KG1 (cell line): Measurements from ENCODE around the gene ETFRF1.

Source experiments
- DNase-seq: peaks from one replicate; lab custom pipeline; 2025; lab: John Stamatoyannopoulos, UW

The ETFRF1 gene, protein sequence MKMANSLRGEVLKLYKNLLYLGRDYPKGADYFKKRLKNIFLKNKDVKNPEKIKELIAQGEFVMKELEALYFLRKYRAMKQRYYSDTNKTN

DNA sequence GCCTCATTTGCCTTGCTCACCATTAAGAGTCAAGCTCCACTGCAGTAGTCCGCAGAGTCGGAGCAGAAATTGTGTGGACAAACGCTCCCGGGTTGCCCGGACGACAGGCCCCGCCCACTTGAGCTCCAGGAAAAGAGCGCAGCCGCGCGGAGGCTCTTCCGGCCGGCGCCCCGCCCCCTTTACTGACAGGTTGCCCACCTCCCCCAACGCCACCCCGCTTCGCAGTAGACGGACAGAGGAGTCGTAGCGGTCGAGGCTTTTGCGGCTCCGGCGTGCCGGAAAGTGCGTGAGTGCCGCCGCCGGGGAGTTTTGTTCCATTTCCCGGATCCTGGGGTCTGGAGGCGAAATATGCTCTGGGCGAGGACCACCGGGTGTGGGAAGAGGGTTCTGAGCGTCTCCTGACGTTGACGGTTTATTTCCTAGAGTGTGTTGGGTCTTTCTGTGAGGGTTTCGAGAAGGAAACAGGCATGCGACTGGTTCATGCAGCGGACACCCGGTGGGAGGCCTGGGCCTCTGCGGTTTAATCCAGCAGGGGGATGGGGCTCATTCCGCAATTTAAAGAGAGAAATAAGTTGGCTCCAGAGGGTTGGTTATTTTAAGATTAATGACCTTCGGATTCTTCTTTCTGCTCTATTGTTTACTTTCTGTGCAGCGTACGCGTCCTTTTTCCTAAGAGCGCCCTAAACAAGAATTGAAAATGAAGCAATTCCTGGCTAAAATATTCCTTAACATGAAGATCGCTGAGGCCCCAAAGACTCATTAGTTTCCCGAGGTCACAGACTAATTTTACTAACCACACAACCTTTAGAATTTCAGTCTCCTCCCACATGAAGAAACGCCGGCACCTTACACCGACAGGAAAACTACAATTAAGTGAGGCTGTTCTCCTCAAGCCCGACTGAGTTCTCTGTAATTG lies at the start of gene ETFRF1, which contains the start of gene DNAI7:
Gene ETFRF1, plus strand, starts transcription at position 182 of the 916 bp plus-strand sequence. CDS start 8,720 bp downstream, outside the sequence.
Gene DNAI7, minus strand, starts transcription at position 105 of the 916 bp plus-strand sequence. Its CDS starts 82 bp downstream, at position 23.
- DNase-seq = peak; percentile 99

DNA sequence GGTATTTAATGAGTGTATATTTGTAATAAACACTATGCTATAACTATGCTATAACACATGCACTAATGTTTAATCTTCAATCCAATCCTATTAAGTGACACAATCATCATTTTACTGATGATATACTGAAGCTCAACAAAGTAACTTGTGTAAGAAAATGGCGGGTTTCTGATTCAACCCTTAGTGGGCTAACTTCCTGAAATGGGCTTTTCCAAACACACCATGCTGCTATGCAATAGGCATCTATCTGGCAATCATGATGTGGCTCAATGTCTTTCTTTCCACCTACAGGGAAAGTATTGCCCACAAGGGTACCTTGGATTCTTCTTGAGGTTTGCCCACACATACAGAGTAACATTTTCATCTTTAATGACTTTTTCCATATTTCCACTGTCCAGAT lies 48.4 kb upstream of the ETFRF1 start:
- no peak for DNase-seq

DNA sequence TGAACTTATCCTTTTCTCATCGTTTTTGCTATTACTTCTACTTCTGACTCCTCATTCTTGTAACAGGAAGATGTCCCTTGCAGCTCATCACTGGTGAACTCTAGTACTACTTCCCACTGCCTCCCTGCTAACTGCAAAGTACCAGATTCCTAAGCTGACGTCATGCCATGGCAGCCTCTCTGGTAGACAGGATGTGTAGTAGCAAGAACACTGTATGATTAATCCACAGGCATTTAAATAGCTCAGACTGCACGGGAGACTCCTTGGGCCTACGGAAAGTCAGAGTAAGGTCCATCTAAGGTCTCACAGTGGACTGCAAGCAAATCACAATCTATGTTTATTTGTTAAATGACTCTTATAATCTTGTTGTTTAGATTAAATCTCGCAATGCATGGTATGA lies 43.6 kb upstream of the ETFRF1 start:
- no peak for DNase-seq

DNA sequence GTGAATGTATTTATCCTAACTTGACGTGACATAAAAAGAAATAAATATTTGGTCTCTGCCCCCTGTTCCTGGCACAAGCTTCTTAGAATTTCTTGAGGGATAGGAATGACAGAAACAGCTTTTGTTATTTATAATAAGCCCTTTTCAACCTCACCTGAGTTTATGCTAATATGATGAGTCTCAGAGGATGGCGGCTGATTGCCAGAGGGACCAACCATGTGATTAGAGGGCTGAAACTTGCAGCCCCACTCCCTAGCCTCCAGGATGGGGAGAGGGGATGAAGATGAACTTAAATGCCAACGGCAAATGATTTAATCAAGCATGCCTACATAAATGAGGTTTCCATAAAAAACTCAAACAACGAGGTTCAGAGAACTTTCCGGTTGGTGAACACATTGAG lies 43.0 kb upstream of the ETFRF1 start:
- no peak for DNase-seq

DNA sequence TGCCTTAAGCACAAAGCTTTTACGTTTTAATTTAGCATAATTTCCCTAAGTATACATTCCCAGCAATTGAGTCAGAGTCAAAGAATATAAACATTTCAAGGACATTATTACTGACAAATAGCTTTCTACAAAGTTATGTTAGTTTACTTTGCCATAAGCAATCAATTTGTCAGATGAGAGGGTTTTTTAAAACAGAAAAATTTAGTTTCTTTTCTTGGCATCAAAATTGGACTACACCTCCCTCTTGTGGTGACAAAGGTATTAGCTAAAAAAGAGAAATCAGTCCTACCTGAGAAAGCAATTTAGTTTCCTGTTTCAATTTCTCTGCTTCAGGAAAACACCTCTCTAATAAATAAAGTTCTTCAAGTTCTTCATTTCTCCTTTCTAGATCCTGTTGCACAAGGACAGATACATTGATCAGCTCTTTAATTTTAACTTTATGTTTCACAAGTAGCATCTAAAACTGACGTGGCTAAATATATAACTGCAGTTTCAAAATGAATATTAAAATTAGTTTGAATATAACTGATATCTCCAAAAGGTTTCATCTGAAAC lies 39.9 kb upstream of the ETFRF1 start:
- DNase-seq = peak; percentile 10

DNA sequence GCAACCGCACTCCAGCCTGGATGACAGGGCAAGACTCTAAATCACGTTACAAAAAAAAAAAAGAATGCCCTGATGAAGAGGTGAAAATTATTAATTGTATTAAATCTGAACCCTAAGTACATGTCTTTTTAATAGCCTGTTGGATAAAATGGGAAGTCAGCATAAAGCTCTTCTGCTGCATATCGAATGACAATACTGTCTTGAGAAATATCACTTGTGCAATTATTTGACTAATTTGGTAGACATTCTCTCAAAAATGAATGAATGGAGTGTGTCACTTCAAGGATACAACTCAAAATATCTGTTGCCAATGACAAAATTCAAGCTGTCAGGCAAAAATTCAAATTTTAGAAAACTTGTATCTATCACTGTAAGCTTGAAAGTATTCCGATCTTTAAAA lies 39.0 kb upstream of the ETFRF1 start:
- DNase-seq = no peak

DNA sequence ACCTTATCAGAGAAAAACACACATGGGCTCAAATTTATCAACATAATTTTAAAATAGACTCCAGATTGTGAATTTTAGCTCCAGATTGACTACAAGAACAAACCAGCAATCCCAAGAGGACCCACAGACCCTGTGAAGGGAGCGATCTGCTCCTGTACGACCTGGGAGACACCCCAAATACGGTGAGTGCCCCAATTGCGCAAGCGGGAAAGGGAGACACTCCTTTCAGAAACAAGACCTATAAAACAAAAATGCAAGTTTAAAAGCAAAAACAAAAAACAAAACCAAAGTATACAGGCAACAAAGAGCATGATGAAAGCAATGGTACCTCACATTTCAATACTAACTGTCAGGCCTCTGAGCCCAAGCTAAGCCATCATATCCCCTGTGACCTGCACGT lies 32.2 kb upstream of the ETFRF1 start:
- no peak for DNase-seq

DNA sequence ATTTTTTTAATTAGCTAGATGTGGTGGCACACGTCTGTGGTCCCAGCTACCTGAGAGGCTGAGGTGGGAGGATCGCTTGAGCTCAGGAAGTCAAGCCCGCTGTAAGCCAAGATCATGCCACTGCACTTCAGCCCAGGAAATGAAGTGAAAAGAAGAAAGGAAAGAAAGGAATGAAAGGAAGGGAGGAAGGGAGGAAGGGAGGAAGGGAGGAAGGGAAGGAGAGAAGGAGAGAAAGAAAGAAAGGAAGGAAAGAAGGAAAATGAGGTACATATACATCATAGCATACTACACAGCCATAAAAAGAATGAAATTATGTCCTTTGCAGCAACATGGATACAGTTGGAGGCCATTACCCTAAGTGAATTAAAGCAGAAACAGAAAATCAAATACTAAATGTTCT lies 12.3 kb upstream of the ETFRF1 start:
- DNase-seq = no peak

DNA sequence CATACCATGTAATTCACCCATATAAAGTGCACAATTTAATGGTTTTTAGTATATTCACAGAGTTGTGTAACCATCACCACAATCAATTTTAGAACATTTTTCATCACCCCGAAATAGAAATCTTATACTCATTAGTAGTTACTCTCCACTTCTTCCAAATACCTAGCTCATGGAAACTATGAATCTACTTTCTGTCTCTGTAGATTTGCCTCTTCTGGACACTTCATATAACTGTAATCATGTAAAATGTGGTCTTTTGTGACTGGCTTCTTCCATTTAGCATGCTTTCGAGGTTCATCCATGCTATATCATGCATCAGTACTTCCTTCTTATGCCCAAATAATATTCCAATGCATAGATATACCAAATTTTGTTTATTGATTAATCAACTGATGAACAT lies 10.9 kb upstream of the ETFRF1 start:
- DNase-seq = no peak

DNA sequence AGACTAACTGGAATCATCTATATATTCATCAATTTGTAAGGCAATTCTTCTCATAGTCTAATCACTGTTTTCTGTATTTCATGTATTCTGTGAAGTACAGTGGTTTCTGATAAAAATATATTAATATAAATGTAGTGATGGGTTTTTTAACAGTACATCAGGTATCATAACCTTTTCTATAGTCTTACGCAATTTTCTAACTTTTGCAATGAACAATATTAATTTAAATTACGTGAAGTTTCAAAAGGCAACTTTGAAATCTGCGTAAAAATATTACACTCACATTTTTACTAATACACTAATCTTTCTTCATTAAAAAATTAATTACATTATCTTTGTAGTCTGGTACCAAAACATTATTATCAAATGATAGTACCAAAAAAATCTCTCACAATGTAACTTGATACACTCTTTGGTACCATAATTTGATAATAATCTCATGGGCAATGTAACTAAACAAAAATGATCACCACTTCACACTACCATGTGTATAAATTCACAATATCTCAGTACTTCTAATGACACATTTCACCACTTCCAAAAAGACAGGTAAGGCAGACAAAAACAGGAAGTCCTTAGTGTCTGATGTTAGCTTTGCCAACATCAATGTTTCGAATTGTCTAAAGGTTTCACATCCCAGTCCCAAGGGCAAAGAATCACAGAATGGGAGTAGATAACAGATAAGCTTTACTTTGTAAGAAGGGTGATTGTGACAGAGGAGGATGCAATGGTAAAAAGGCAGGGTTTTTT lies 8.8 kb upstream of the ETFRF1 start:
- no peak for DNase-seq

DNA sequence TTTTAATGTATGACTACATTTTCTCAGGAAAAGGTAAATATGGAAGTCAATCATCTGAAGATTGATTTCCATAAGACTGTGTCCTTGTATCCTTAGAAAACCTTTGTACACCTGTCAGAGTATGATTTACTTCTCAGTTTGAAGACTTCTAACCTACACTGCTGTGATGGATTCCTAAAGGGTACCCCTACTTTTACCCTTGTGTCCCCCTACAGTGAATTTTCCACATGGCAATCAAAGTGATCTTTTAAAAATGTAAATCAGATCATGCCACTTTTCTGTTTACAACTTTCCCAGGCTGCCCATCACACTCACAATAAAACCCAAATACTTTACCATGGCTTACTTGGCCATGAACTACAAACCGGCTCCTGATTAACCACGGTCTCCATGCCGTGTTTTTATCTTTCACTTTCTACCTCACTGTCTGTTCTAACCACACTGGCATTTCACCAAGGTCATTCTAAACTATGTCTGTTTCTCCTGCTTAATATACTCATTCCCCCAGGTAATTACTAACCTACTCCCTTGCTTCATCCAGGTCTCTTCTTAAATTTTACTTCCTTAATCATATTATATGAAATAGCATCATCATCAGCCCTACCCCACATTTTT lies 8.1 kb upstream of the ETFRF1 start:
- no peak for DNase-seq

DNA sequence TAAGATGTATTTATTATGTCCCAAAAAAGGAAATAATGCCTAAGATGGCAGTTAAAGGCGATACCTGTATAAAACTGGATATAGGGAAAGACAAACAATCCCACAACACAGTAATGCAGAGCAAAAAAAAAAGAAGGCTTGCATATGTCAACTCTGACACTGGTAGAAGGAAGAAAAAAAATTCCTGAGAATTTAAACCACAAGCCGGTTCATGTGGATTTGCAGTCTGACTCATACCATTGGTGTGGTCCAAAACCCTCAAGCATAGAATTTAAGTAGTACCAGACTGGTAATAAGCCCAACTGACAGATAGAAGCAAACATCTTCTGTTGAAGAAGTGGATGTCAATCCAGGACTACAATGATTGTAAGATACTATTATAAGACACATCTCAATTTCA lies 7.3 kb upstream of the ETFRF1 start:
- no peak for DNase-seq

DNA sequence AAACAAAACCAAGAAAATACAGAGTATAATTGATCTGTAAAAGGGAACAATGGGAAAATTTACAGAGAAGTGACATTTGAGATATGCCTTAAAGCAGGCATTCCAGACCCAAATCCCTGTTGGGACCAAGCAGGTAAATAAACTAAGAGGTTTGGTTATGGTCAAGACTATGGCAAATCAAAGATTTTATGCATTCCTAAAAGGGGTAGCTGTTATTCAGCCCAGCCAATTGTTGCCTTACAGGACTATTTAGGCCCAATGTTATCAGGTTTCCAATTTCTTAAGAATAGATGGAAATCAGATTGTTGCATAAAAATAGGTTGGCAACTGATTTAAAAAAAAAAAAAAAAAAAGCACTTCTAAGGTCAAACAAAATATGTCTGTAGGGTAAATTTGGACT lies 5.4 kb upstream of the ETFRF1 start:
- DNase-seq = no peak

DNA sequence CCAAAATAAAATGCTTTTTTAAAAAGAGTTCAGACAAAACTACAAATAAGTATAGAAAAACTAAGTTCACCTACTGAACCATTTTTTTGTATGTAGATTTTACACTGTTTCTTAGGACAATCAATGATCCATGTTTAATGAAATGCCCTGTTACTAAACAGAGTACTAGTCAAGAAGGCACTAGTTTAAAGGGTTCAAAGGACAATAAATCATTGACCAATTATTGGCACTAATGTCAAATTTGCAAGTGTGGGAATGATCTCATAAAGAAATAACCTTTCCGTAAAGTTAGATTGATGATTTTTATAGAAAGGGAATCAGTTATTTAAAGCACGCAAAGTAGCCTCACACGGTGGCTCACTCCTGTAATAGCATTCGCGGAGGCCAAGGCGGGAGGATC lies 4.2 kb upstream of the ETFRF1 start:
- DNase-seq = no peak

DNA sequence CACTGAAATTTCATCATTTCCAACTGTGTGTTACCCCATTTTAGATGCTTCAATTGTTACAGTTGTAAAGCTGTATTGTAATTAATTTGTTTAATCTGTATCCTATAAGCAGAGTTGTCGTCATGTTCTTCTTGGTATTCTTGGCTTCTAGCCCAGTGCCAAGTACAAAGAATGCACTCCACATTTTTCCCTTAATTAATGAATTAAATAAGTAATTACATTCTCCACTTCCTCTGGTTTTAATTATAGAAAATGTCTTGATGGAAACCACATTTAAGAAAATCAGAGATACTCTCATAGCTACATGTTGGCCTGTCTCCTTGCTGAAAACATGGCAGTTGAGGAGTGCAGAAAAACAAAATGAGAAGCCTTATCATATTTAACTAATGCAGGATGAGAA lies 823 bp upstream of the ETFRF1 start:
- DNase-seq = no peak

DNA sequence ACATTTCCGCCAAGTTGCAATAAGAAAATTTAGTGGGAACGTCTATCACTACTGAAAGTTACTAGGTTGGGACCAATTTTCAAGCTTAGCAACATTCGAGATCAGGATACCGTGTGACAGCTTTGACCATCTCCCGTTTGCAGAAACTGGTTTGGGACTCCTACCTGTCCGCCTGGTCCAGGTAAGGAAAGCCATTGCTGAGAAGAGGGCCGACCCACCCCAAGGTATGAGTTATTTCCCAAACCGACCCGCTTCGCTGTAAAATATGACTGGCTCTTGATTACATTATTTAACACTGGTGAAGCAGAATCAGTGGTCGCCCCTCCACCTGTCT lies 348 bp upstream of the ETFRF1 start:
- no peak for DNase-seq

DNA sequence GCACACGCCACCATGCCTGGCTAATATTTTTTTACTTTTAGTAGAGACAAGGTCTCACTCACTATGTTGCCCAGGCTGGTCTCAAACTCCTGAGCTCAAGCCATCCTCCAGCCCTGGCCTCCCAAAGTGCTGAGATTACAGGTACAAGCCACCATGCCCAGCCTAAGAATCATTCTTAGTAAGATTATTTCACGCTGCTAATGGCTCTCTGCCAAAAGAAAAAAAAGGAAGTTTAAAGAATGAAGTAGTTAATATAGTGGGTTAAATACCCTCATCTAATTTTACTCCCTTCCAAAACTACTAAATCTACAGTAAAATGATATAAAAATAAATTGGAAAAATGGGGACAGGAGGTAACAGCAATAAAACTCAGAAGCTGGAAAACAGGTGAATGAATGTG lies 2.6 kb downstream of the ETFRF1 start:
- peak; percentile 35 for DNase-seq

DNA sequence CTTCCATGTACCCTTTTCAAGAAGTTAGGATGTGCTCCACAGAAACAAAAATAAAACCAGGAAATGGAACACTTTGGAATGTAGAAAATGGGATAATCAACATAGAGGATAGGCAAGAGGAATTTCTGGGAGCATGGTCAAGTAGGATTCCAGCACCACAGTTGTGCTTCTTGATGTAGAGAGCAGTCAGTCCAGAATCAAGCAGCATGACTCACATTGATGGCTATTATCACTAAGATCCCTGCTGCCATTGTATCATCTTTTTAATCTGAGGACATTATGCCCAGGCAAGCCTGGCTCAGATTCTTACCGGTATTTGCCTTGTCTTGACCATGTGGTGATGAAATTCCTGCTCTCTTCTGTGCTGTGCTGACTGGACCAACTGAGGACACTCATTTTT lies 5.7 kb downstream of the ETFRF1 start:
- no peak for DNase-seq

DNA sequence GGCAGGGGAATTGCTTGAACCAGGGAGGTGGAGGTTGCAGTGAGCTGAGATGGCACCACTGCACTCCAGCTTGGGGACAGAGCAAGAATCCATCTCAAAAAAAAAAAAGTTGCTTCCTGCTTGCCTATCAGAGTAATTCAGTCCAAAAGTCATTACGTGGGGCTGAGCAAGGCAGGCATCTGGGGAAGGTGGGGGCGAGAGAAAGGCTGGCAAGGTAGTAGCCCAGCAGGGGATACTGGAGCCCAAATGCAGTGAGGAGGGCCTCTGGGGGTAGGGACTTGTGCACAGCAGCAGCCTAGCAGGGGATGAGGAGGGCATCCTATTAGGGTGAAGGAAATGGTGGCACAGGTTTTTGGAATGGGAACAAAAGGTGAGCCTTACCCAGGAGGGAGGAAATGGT lies 7.1 kb downstream of the ETFRF1 start:
- DNase-seq = no peak

DNA sequence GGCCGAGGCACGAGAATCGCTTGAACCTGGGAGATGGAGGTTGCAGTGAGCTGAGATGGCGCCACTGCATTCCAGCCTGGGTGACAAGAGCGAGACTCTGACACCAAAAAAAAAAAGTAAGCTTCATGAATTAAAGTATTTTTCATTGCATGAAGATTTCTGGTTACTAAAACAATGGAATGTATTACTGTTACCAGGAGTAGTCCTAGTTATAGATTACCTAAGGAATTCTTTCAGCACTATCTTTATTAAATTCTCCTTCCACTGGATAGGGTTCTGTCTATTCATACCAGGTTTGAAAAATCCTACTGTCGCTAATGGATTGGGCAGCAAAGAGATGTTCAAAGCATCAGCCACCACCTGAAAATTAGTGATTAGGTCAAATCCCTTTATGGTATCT lies 12.4 kb downstream of the ETFRF1 start:
- DNase-seq = no peak

DNA sequence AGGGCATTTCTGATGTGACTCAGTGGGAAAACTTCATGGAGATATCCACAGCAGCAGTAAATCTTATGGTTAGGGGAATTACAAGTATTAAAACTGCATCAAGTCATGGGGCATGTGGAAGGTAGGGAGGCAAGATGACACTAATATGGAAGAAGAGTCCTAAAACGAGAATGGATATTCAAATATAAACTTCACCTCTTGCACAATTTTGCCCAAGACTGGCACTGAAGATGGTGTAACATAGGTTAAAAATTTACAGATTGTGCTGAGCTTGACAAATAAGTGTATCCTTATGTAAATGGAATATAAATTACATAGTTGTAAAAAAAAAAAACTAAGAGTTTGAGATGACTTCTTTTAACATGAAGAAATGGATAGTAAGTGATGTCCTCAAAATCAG lies 12.8 kb downstream of the ETFRF1 start:
- no peak for DNase-seq

DNA sequence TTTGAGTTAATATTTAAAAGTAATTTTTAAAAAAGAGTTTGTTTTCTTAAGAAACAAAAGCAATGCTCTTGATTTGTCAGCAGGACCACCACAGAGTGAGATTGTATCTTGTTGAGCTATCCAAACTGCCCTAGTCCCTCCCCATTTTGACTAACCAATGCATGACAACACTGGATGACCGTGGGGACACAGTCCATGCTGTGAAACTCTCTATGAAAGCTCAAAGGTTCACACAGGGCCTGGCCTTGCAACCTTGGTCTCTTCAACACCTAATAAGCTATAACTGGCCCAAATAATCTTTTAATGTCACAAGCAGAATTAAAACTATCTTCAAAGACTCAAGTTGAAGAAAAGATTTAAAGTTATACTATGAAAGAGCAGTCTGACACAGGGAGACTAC lies 13.5 kb downstream of the ETFRF1 start:
- DNase-seq = no peak
